ENCODE data around the gene DCLK1. TPM values are rescaled to one million over a fixed set of nuclear protein-coding genes. Genes with fewer than 3 reads are reported as not detected.

The DCLK1 gene
- total RNA-seq, 1 donor from 2014 or later: 4.5 TPM

- H3K27me3 ChIP-seq: no peaks in the 10 kb centered on the region
- intact Hi-C loops (cut with DNase I): no loop called here
- no peak overlapping the region for H3K27ac ChIP-seq
- H3K36me3 ChIP-seq: no peaks in the 10 kb centered on the region
- no peak for ATAC-seq
- TF ChIP-seq, protein P1, sequence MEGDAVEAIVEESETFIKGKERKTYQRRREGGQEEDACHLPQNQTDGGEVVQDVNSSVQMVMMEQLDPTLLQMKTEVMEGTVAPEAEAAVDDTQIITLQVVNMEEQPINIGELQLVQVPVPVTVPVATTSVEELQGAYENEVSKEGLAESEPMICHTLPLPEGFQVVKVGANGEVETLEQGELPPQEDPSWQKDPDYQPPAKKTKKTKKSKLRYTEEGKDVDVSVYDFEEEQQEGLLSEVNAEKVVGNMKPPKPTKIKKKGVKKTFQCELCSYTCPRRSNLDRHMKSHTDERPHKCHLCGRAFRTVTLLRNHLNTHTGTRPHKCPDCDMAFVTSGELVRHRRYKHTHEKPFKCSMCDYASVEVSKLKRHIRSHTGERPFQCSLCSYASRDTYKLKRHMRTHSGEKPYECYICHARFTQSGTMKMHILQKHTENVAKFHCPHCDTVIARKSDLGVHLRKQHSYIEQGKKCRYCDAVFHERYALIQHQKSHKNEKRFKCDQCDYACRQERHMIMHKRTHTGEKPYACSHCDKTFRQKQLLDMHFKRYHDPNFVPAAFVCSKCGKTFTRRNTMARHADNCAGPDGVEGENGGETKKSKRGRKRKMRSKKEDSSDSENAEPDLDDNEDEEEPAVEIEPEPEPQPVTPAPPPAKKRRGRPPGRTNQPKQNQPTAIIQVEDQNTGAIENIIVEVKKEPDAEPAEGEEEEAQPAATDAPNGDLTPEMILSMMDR (IDR thresholded peaks at IDR 0.05): no peak
- H3K4me3 ChIP-seq: no peak overlapping the region
- H3K9me3 ChIP-seq: no peaks in the 10 kb centered on the region
- DNase-seq: no peak
- no peaks in the 10 kb centered on the region for H3K4me1 ChIP-seq
These were observed 36.7 kb downstream of the DCLK1 start for GRCh38 chr13:36094478-36094877.

DNA sequence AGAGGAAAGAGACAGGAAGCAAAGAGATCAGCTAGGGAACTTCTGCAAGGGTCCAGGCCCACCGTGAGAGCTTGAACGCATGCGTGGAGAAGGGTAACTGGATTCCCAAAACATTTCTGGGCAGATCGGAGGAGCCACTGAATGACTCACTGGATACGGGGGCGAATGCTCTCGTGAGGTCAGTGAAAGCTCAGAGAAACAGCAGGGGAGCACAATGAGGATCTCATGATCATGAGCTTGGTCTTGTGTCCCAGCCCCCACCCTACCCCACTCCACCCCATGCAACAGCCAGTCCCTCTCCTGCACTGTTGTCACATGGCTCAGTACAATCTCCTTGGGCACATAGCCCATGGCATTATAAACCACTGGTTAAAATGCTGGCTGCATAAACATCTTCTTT is 40.6 kb downstream of the DCLK1 start:
- H3K4me3 ChIP-seq: no peak overlapping the region
- no peaks in the 10 kb centered on the region for H3K27me3 ChIP-seq
- DNase-seq: no peak
- no peak overlapping the region for H3K27ac ChIP-seq
- intact Hi-C loops (cut with DNase I): no loop called here
- ATAC-seq: no peak
- no peaks in the 10 kb centered on the region for H3K4me1 ChIP-seq
- no peaks in the 10 kb centered on the region for H3K36me3 ChIP-seq
- TF ChIP-seq, protein P1 (IDR thresholded peaks at IDR 0.05): no peak
- H3K9me3 ChIP-seq: no peaks in the 10 kb centered on the region

GRCh38 chr13:36089130-36089647 is 42.0 kb downstream of the DCLK1 start:
- no peak for DNase-seq
- Histone ChIP-seq H3K9me3 (no peaks in the 10 kb centered on the region), H3K36me3 (no peaks in the 10 kb centered on the region), H3K27me3 (no peaks in the 10 kb centered on the region), H3K4me3 (no peak overlapping the region), H3K27ac (no peak overlapping the region), H3K4me1 (no peaks in the 10 kb centered on the region)
- no peak for ATAC-seq
- intact Hi-C loops (cut with DNase I): no loop called here
- TF ChIP-seq, protein P1 (IDR thresholded peaks at IDR 0.05): no peak

GRCh38 chr13:36088463-36088862 is 42.7 kb downstream of the DCLK1 start:
- ATAC-seq: no peak

DNA sequence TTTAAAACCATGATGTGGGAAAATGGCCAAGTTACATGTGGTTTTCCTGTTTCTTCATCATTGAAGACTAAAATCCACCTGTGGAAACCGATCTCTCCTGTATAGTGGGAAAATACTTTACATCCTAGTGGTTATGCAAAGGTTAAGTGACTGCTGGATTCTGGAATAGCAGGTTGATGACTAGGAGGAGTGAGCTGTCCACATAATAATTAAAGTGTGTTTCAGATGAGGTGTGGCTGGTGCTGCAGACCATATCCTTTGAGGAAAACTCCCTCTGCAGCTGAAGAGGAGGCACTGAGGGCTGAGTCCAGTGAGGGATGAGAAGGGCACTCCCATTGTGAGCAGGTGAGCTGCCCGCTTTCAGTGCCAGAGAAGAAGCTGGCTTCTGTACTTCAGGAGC is 43.2 kb downstream of the DCLK1 start:
- H3K36me3 ChIP-seq: no peaks in the 10 kb centered on the region
- ATAC-seq (no peak), DNase-seq (no peak)
- TF ChIP-seq, protein P1 (IDR thresholded peaks at IDR 0.05): no peak
- H3K4me1 ChIP-seq: no peaks in the 10 kb centered on the region
- intact Hi-C loops (cut with DNase I): no loop called here
- no peak overlapping the region for H3K4me3 ChIP-seq
- no peaks in the 10 kb centered on the region for H3K9me3 ChIP-seq
- H3K27ac ChIP-seq: no peak overlapping the region
- H3K27me3 ChIP-seq: no peaks in the 10 kb centered on the region

More at GRCh38 chr13:36088463-36088862, 42.7 kb downstream of the DCLK1 start:
- Histone ChIP-seq H3K4me1 (no peaks in the 10 kb centered on the region), H3K27me3 (no peaks in the 10 kb centered on the region), H3K36me3 (no peaks in the 10 kb centered on the region), H3K9me3 (no peaks in the 10 kb centered on the region), H3K27ac (no peak overlapping the region), H3K4me3 (no peak overlapping the region)
- no peak for DNase-seq
- TF ChIP-seq, protein P1 (IDR thresholded peaks at IDR 0.05): no peak
- intact Hi-C loops (cut with DNase I): no loop called here

- DNase-seq: no peak
These were observed 45.1 kb downstream of the DCLK1 start for GRCh38 chr13:36086117-36086516.

More at GRCh38 chr13:36086117-36086516, 45.1 kb downstream of the DCLK1 start:
- H3K27ac ChIP-seq: no peak overlapping the region
- no peaks in the 10 kb centered on the region for H3K4me1 ChIP-seq
- ATAC-seq: peak; percentile 16
- no peaks in the 10 kb centered on the region for H3K27me3 ChIP-seq
- intact Hi-C loops (cut with DNase I): no loop called here
- H3K9me3 ChIP-seq: no peaks in the 10 kb centered on the region
- no peak overlapping the region for H3K4me3 ChIP-seq
- TF ChIP-seq, protein P1 (IDR thresholded peaks at IDR 0.05): no peak
- H3K36me3 ChIP-seq: no peaks in the 10 kb centered on the region

Data from upper lobe of right lung (tissue), 1 donor.